DMS114 treated with DMSO at 0.1 percent for 48 hours (cell line): ENCODE data around the gene PLD1.

Source experiments
- DNase-seq: peaks from one replicate; lab custom pipeline; 2025; ENCODE audit not compliant: unreplicated experiment; lab: John Stamatoyannopoulos, UW

Gene PLD1

DNA sequence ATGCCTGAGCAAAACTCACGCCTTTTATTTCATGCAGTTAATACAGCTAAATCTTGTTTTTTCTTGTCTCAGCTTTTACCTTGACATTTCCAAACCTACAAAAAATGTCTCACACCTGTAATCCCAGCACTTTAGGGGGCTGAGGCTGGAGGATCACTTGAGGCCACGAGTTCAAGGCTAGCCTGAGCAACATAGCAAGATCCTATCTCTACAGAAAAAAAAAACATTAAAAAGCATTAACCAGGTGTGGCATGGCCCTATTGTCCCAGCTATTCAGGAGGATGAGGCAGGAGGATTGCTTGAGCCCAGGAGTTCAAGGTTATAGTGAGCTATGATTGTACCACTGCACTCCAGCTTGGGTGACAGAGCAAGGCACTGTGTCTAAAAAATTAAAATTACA, 29.0 kb upstream of the PLD1 start:
- no peak for DNase-seq

DNA sequence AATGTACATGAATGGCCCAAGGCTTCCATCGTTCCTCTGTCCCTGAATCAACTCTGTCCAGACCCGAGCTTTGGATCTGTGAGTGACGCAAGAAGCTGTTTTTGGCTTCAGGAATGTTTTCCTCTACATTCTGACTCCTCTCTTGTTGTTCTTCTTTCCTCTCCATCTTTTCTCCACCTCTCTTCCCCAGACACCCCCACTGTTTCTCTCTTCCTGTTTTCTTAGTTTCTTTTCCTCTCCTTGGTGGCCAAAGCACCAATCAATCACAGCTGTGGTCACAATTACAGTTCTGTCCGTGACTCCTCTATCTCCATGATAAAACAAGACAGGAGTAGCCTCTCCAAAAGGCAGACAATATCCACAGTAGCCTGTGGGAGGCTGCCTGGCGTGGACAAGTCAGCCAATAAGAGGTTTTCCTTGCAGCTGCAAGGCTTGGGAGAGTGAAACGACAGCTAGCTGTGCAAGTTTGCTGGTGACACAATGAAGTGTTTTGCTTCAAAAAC, 28.0 kb upstream of the PLD1 start:
- no peak for DNase-seq

DNA sequence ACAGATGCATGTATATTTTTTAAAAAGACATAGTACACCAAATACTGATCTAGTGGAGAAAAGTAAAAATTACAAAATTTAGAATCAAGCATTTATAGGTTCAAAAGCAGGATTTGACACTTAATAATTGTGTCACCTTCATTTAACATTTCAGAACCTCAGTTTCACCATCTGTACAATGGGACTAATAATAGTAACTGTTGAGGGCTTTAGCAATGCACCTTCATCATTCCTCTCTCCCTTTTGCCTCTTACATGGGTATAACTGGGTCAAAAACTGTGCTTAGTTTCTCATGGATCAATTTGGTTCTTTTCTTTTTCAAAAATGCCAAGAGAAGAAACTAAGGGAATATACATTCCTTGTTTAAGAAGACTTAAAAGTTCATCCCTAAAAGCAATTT, 27.4 kb upstream of the PLD1 start:
- DNase-seq: no peak

GRCh38 chr3:171836855-171837254, 26.6 kb upstream of the PLD1 start:
- DNase-seq: no peak

DNA sequence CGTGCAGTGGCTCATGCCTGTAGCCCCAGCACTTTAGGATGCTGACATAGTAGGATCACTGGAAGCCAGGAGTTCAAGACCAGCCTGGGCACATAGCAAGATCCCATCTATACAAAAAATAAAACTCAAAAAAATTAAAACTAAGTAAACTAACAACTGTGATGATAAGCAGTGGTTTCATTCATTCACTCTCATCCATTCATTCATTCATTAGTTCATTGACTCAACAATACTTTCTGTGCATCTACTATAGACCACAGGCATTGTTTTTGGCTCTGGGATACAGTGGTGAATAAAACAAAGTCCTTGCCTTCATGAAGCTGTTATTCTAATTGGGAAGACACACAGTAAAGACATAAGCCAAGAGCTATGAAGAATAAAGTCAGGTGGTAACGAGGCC, 25.3 kb upstream of the PLD1 start:
- DNase-seq: no peak

GRCh38 chr3:171835116-171835515, 24.8 kb upstream of the PLD1 start:
- no peak for DNase-seq

- DNase-seq: no peak
Observed at GRCh38 chr3:171834461-171834801, 24.1 kb upstream of the PLD1 start.

DNA sequence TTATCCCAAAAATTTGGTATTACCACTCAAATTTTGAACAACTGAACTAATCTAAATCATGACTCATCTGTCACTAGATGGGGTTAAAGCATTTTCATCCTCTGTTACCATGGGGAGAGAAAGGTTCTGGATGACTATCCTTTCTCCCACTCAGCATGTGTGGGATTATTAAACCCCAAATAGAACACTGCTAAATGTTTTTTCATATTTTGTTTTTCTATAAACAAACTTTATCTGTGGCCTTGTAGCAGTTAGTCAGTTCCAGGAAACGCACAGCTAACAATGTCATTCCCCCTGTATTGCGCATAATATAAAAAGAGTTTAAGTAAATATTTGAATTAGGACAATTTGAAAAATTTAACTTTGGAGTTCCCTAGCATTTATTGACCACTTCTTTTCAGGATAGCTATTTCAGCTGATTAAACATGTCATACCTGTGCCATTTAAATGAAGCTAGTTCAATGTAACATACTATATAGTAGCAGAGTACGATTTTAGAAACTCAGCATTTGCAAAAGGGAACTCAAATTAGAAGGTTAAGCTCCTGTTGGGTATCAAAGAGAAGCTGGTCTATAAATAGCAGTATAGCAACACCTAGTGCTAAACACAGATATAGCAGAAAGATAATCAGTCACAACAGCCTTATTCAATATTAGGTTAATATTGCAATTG, 23.6 kb upstream of the PLD1 start:
- DNase-seq: peak; percentile 30

- DNase-seq: no peak
Observed at GRCh38 chr3:171832989-171833388, 22.7 kb upstream of the PLD1 start.

GRCh38 chr3:171831936-171832335, 21.7 kb upstream of the PLD1 start:
- no peak for DNase-seq

DNA sequence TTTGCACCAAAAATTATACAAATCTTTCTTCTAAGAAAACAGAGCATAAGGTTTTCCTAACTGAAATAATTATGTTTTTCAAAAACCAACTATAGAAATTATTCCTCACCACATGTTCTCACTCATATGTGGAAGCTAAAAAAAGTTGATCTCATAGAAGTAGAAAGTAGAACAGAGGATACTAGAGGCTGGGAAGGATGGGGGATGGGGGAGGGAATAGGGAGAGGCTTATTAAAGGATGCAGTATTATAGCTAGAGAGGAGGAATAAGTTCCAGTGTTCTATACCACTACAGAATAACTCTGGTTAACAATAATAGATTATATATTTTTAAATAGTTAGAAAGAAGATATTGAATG, 20.2 kb upstream of the PLD1 start:
- DNase-seq: no peak

DNA sequence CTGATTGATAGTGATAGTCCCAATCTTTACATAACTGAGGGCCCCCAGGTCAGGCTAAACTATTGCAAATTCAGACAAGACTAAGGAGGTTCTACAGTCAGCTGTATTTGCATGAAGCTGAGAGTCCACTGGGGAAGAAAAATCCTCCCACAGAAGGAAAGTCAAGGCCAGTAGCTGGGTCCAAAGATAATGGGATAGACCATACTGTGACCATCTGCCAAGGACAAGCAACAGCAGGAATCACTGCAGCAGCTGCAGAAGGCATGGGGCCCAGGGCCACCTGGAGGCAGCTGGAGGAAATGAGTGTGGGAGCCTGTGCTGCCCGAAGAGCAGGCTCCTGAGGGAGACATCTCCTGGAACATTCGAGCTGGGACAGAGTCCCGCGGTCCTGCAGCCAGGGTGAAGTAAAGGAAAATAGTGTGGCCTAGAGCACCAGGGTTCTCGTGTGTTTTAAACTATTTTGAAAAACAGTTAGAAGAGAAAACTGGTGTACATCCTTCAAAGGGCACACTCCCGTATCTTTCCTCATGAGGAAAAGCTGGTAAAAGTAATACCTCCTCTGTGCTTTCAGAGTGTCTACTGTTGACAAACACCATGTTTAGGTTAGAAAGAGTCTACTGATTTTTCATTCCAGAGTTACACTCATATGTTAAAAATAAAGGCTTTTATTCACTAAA, 19.7 kb upstream of the PLD1 start:
- peak; percentile 25 for DNase-seq

DNA sequence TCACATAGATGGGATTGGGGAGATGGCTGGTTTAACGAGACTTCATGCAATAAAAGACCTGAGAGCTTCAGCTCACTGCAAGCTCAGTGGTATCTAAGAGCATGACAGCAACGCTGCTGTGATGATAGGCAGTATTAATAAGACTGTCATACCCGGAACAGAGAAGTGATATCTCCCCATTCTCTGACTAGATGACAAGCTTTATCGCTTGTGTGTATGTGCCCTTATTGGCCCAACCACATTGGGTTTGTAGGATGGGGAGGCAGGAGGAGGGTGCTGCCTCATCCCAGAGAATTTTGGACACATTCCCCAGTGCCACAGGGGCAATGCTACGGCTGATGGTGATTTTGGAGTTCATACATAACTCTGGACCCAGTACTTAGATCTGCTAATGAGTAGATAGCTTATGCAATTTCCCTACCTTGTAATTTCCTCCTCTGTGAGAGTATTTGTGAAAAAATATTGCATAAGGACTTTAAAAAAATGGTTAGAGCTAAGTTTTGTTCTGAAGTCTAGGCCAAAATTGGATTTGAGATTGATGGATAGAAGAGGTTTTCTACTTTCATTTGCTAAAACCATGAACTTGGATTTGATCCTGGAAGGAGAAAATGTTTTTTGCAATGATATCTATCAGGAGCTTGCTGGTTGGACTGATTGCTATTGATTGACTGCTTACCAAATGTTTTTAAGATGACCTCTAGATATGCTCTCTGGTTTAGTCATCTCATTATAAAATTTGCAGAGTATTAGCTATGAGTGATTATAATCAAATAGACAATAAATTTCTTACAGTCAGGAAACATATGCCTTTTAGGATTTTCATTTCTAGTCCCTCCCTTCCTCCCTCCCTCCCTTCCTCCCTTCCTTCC, 18.9 kb upstream of the PLD1 start:
- DNase-seq: no peak

GRCh38 chr3:171827836-171828458, 17.7 kb upstream of the PLD1 start:
- no peak for DNase-seq

DNA sequence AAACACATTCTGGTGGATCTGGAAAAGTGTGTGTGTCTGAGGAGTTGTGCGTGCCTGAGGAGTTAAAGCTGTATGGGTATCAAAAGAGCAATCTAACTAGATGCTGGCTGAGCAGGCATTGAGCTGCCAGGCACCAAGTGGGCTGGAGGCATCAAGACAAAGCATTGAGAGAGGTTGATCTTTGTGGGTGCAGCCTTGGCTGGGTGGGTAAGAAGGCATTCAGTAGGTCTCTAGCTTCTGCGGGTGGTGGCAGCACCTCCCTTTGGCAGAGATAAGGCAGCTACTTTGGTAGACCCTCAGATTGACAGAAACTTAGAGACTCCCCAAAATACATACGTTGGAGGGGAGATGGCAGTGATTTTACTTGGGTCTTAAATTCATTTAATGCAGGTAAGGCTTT, 17.1 kb upstream of the PLD1 start:
- no peak for DNase-seq

DNA sequence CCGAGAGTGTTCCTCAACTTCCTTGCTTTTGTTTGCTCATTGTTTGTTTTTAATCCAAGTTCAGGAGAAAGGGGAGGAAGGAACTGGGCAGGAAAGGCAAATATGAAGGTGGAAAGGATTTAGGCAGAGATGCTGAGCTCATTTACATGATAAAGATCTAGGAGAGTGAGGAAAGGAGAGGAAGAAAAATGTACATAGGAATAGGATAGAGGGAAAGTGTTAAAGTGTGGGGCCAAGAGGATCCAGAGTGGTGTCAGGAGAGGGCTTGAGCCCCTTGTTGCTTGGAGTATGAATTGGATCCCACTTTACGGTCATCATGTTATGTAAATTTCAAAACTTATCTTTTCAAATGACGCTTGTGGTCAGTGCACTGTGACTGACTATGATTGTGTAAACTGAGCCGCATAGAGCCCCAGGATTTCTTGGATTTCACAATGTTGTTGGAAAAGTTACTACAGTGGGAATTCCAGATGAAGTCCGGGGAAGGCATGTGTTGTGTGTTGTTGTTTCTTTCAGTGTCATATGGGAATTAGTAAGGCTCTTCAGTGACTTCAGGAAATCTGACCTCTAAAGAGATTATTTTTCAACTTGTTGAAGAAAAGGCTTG, 15.0 kb upstream of the PLD1 start:
- DNase-seq: no peak

DNA sequence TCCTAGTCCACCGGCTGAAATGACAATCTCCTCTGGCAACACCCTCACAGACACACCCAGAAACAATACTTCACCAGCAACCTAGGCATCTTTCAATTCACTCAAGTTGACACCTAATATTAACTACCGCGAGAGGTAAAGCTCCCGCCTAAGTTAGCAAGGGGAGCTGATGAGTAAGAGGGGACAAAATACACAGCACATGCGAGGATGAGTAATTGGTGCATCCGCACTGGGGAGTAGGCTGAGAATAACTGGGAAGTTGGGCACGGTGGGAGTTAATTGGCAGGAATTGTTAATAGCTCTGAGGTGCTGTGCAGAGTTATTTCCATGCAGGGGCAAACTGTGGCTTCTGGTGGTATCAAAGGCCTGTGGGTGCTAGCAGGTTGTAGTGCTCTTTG, 14.5 kb upstream of the PLD1 start:
- no peak for DNase-seq

- no peak for DNase-seq
Observed at GRCh38 chr3:171824116-171824515, 13.8 kb upstream of the PLD1 start.

DNA sequence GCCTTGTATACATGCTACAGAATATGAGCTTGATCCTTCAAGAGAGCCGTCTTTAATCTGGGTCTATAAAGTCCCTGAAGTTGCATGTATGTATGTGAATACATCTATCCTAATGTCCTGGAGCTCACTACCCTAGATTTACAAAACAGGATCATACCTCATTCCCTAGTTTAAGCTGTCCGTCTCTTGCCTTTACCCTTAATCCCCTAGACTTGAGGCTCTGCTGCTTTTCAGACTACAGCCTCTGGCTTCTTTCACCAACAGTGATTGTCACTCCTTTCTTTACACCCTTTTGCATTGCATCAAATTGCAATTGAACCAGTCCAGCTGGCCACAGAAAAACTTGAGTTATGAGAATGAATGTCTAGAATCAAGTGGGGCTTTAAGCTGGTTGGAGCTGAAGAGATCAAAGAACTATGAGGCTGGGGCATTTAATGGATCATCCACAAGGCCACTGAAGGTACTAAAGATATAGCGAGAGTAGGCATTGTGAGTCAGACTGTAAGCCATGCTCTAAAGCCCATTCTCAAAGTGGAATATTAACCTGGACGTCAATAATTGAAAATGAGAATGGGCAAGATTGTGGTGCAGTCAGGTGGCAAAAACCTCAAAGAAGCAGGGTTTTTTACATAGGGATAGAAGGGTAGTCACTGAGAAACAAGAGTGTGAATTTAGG, 12.3 kb upstream of the PLD1 start:
- DNase-seq: no peak

DNA sequence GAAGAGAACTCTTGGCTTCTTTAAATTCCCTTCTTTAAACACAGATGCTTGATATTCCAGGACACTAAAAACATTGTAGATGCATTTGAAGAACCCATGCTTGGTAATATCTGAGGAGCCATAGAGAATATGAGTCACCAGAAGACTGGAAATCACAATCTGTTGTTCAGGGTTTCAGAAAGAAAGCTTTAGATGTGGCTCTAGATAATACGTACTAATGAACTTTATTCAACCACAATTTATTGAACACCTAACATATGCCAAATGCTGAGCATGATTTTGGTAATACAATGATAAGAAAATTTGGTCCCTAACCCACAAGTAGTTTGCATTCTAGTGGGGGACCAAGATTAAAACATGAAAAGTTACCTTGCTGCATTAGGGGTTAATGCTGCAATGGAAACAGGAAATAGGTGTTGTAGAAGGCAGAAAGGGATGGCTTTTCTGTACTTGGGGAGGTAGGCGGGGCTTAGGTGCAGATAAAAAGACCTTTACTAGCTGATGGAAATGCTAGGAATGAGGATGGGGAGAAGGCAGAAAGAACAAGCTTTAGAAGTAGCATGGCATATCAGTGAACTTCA, 11.6 kb upstream of the PLD1 start:
- DNase-seq: no peak
